CD4-positive, alpha-beta T cell treated with Interferon gamma for 1 hour (primary cell): Measurements from ENCODE around the gene CTXN1.
A peak's percentile ranks its signal among the peaks of the same experiment; 100 is the strongest.
"Not testable (repeated sequence)": the region's sequence is repeated elsewhere in the genome, so short reads cannot be mapped to it uniquely, and the experiment has no call there.

ENCODE experiments used
- DNase-seq: peaks from one replicate; pipeline ENCODE4 v3.0.0-alpha.2; 2020

The CTXN1 gene

DNA sequence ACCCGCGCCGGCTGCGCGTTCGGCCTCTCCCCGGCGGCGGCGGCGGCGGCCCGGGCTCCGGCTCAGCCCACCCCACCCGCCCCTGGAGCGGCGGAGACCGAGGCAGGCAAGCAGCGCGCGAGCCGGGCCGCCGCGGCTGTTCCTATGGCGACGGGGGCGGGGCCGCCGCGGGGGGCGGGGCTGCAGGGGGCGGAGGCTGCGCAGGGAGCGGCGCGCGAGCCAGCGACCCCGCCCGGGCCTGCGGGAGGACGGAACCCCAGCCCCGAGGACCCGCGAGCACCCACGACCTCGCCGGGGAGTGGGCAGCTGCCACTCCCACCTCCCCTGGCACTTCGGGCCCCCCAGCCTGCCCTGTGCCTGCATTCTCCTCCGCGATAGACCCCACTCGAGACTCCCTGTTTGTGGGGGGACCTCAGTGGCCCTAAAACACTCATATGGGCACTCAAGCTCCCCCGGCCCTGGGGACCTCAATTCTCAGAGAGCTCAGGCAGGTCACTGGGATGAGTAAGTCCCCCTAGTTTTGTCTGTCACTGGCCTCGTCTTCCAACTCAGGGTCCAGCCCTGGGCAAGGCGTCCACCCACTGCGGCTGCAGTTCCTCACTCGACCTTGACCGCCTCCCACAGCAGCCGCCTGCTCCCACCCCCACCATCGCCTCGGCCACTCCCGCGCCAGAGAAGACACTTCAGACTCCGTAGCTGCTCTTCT, at the start of gene CTXN1:
Gene CTXN1, minus strand, starts transcription at position 115 of the 706 bp plus-strand sequence. CDS start 597 bp downstream, outside the sequence.
- peak; percentile 71 for DNase-seq

DNA sequence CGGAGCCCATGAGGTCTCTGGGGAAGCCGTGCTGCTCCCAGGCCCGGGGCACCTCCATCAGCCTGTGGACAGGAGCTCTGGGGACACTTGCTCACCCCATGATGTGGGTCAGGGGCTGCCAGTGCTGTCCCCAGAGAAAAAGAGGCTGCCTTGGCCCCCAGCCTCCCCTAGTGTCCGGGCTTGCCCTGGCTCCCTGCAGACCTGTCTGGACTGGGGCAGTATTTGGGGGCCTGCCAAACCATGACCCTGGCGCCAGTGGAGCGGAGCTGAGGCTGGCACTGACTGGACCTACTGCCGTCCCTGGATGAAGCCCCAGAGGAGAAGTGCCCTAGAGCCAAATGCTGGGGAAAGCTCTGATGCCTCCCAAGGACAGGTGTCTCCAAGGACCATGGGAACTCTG, 49.1 kb upstream of the CTXN1 start:
- DNase-seq: no peak

DNA sequence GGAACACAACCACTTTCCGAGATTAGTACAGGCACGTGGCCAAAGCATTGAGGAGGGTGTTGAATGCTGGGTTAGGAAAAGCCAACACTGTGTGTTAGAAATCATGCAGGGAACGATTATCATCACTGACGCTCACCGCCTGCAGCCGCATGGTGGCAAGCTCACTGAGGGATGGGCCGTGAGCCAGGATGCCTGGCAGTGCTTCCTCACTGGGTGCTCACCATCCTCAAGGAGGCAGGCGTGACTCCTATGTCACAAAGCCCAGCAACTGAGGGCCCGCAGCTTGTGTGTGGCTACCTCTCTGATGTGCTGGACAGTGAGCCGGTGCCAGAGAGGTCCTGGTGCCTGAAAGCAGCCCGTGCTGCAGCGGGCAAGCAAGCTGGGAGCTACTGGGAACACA, 47.9 kb upstream of the CTXN1 start:
- no peak for DNase-seq

DNA sequence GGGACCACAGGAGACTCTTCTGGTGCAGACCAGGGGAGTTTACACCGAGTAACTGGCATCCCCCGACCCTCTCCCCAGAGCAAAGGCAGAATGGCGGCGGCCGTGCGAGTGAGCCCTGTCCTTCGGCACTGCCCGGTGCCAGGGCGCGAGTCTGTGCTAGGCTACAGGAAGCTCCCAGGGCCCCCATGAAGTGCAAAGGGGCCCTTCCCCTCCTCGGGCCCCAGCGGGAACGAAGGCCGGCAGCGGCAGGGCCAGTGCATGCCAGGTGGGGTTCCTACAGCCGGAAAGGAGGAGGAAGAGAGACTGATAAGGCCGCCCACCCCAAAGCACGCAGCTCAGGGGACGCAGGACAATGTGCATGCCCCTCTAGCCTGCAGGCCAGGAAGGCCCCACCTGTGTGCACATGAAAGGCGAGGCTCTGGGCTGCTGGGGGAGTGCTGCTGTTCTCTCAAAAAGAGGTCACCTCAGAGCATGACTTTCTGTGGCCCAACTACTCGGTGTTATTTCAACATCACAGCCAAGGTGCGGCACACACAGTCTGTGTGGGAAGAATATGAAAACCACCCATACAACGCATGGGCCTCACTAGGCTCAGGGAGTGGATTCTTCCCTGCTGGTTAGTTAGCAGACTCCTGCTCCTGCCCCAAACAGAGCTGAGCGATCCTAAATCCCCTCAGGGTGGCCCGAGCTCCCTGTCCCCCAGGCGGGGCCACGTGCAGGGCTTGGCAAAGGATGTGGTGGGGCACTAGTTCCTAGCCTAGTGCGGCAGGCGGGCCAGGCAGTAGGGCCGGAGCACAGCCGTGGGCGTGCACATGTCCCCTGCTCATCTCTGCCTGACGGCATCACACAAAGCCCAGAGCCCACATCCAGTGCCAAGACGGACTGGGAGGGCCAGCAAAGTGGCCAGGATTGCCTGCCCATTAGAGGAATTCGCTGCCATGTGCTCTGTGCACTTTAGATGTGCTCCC, 45.9 kb upstream of the CTXN1 start:
- no peak for DNase-seq

DNA sequence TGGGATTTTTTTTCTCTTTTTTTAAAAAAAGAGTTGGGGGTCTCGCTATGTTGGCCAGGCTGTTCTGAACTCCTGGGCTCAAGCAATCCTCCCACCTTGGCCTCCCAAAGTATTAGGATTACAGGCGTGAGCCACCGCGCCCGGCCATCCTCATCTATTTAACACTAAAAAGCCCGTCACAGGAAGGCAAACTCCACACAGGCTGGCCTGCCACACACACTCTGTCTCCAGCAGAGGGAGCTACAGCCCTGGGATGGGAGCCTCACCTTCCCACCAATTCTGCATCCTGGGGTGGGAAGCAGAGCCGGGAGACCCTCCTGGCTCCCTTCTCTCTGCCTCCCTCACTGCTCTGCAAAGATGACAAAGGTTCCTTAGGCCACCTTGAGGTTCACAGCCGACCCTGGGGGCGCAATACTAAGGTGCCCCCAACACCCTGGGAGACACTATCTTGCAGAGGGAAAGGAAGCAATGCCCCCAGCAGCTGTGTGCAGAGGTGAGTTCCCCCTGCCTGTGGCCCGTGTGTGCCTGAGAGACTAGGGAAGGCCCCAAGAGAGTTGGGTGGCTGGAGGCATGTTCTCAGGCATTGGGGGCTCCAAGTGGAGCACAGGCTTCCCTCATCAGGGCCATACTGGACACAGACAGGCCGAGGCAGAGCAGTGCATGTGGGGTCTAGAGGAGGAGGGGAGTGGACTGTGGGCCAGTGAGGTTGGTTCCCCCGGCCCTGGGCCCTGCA, 44.9 kb upstream of the CTXN1 start:
- no peak for DNase-seq

DNA sequence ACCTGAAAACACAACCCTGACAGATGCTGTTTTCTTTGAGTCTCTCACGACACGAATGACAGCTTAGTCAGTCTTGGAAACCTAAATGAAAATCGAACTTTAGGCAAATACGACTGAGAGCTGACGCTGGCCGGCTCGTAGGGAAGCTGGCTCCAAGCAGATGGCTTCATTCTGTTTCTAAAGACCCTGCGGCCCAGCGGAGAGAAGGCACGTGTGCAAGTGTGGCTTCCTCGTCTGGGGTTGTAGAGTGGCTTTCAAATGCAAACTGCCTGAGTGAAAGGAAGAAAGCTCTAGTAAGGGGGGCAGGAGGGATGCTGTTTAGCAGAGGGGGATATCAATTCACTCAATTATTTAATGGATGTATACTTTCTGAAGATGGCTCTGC, 43.6 kb upstream of the CTXN1 start:
- DNase-seq: no peak

DNA sequence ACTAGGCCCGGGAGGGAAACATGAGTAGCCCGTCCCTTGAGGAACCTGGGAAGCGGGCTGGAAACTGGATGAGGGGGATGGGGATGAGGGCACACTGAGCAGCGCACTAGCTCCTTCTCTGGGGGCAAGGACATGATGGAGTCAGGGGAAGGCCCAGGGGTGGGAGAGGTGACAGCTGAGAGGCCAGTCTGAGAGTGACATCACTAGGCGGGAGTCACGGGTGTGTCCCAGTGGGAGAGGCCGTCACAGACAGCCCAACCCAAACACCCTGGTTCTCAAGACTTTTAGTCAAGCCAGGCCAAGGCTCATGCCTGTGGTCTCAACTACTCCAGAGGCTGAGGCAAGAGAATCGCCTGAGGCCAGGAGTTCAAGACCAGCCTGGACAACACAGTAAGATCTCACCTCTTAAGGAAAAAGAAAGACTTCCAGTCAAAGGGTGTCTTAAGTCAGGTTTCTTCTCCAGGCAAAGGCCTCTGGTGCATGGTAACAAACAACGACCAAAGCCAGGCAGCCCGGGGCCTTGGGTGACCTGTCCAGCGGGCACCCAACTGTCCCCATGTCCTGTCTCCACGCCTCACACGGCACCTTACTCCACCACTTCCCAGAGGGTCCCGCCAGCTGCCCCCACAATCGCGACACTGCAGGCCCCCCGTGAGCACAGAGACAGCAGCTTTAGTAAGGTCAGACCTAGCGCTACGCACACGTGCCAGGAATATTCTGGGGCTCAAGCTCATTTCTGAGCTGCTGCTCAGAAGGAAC, 43.0 kb upstream of the CTXN1 start:
- DNase-seq: no peak

DNA sequence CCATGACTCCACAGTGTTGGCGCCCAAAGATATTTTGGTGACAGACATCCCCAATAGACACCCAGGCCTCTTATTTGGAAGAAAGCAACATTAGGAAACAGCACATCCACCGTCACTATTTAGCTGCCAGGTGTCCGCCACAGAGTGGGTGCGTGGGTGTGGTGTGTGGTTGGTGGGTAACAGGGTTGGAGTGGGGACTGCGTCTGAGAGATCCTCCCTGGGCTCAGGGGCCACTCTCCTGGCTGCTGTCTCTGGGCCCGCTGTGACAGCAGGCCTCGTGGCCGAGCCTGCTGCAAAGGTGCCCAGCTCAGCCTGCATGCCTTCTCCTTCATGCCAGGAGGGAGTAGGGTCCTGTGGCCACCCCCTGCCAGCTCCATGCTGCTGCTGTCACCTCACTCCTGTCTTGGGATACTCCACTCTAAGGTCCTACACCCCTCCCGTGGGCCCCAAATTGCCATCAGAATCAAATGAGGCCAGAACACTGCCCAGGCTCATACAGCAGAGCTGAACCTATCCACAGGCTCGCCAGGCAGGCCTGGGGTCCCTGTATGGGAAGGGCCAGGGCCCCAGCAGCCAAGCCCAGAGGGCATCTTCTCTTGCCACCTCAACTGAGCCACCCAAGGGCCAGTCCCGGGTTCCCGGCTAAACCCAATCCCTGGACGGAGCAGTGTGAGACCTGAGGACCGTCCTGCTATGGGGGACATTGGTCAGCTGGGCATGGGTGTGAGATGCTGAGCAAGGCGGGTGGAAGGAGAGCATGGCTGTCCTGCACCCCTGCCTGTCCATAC, 42.3 kb upstream of the CTXN1 start:
- no peak for DNase-seq

DNA sequence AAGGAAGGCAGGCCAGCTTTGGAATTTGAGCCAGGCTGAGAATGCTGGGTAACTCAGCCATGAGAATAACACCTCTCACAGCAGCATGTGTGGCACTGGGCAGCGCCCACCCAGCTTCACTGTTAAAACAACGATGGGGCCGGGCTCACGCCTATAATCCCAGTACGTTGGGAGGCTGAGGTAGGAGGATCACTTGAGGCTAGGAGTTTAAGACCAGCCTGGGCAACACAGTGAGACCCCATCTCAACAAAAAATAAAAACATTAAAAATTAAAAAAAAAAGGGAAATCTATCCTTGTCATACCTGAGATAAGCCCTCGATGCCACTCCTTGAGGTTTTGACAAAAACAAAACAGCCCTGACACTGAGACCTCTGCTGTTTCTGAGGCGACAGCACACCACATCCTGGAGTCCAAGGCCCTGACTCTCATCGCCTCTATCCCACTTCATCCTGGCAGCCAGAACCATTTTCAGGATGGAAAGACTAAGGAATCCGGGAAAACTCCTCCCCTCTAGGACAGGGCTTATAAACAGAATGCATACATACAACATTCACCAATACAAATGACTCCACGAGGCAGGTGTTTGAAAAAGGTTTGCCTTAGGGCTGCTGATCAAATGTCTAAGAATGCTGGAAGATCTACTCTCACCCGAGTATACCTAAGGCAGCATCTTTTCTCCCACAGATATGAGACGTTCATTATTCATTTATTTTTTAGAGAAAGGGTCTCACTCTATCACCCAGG, 40.2 kb upstream of the CTXN1 start:
- DNase-seq: no peak

DNA sequence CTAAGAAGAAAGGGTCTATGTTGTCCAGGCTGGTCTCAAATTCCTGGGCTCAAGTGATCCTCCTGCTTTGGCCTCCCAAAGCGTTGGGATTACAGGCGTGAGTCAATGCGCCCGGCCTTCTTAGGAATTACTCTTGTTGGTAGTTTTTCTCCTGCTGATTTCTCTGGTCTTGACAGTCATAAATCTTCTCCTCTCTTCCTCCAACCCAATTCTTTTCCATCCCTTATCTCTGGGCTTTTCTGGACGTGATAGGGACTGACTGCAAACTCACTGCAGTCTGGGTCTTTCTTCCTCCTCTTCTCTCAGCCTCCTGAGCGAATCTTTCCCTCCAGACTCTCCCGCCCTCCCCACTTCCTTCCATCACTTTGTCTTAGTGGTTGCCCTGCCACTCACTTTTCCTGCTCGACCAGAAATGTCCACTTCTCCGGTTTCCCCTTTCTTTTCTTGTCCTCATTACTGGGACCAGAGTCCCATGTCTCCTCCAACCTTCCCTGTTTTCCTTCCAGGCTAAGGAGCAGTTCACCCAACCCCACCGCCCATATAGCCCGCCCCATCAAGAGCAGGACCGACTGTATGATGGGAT, 39.4 kb upstream of the CTXN1 start:
- no peak for DNase-seq

DNA sequence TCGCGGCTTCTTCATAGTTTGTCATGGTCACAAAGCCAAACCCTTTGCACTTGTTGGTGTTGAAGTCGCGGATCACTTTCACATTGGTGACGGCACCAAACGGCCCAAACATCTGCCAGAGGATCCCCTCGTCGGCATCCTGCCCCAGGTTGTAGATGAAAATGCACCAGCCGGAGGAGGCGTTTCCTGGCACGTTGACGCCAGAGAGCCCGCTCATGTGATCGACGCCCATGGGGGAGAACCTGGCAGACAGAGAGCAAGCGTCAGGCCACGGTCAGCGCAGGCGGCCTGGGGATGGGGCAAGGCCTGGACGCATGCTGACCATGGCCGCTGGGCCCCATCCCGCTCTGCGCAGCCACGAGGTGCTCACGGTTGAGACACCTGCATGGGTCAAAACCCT, 37.6 kb upstream of the CTXN1 start:
- no peak for DNase-seq

DNA sequence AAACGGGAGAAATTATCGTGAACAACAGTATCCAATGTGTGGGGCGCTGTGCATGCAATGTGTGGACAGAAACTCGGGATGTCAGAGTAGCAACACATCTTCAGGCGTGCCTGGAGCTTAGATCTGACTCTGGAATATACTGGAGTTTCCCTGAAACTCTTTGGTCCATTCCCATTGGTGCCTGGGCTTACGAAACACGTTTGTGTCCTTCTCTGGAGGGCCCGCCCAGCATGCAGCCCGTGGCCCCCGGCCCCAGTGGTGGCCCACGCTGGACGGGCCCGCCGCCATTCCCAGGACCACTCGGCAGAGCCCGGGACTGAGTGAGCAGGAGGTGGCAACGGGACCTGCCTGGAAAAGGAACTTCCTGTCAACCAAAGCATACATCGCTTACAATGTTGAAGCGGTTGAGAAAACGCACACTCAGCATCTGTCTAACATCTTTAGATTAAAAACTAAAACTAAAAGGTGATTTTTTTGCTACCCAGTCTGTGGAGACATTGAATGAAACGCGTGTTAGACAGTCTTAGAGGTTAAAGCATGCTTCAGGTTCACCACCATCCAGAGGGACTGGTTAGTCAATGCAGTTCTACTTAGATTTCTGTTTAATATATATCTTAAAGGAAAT, 36.8 kb upstream of the CTXN1 start:
- DNase-seq: no peak

DNA sequence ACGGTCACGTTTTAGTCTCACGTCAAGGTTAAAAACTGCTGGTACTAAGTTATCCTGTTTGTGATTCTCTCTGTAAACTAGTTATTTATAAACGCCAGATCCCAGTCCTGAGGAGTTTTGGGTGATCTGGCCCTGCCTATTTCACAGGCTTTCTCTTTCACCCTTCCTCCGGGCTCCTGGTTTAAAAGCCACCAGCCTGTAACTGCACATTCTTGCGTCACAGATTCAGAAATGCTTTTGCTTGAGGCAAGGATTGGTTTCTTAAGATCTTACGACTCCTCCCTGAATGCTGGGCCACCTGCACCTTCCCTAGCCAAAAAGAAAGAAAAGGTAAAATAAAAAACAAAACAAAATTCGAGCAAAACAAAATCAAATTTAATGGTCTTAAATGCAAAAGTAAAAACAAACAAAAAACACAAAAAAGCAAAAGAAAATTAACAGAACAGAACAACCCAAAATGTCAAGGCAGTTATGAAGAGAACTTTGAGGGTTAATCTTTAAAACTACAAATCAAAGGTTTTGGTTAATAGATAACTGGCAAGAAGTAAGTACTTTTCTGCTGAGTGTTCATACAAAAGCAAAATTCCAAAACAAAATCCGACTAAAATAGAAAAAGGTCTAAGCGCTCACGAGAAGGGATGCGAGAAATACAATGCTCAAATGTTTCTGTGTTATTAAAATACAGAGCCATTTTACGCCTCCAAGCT, 36.1 kb upstream of the CTXN1 start:
- no peak for DNase-seq

DNA sequence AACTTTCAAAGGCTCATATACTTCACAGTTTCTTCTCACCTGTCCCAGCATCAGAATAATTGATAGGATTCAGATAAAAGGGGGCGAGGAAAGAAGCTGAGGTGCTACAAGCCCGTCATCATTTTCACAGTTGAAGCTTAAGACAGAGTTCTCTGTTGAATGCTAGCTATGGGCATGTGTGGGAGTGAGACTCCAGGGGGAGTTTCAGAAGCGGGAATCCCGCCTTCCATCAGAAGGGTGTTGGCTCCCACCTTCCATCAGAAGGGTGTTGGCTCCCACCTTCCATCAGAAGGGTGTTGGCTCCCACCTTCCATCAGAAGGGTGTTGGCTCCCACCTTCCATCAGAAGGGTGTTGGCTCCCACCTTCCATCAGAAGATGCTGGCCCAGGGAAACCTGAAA, 35.1 kb upstream of the CTXN1 start:
- not testable (repeated sequence) for DNase-seq

DNA sequence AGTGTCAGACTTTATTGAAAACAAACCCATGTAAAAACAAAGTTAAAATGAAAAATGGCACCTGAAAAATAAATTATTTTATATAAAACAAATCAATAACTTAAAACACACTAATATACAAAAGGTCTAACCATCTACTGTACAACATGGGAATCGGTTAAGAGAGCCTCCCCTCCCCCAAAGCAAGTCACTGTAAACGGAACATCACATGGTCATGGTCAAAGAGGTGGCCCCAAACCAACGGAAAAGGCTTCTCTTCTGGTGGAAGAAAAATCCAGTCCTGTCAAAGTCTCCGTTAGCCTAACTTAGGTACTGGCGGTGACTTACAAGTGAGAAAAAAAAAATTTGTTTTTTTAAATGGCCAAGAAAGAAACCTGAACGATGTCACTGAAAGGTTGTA, 33.3 kb upstream of the CTXN1 start:
- DNase-seq: no peak

DNA sequence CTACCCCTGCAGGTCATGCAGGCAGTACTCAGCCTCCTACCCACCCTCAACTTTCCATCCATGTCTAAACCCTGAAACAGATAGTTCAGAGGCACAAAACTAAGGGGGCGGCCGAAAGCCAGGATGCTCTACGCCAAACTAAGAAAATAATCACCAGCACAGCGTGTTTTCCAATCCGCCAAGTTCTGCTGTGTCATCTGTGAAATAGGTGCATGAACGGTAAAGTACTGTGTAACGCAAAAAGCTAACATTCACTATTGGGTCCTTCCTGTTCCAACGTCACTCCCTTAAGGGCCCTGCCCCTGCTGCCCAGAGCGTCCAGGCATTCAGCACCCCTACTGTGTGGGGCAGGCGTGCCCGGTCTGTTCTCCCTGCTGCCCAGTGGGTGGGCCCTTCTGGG, 29.8 kb upstream of the CTXN1 start:
- no peak for DNase-seq

DNA sequence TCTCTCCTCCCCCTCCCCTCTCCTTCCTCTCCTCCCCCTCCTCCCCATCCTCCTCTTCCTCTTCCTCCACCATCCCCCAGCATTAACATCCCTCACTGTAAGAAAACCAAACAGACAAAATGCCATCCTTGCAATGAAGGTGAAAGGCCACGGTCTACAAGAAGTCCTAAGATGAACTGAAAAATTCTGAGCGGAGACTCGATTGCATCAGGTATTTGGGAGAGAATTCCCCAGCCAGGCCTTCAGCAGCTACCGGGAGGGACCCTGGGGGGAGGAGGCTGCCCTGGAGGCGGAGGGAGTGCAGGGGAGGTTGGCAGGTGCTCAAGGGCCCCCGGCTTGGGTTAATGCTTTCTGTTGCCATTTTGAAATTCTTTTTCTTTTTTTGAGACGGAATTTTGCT, 27.6 kb upstream of the CTXN1 start:
- DNase-seq: no peak

DNA sequence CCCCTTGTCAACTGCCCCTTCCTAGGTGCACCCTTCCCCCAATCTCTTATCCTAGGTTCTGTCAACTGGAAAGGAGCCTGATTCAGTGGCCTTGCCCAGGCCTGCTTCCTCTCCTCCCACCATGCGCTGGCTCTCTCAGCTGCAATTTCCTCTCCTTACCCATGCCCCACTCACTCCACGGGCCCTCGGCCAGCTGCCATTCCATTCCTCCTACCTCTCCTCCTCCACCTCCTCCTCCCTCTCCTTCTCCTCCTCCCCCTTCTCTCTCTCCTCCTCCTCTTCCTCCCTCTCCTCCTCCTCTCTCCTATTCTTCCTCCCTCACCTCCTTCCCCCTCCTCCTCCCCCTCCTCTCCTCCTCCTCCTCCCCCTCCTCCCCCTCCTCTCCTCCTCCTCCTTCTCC, 27.1 kb upstream of the CTXN1 start:
- no peak for DNase-seq

DNA sequence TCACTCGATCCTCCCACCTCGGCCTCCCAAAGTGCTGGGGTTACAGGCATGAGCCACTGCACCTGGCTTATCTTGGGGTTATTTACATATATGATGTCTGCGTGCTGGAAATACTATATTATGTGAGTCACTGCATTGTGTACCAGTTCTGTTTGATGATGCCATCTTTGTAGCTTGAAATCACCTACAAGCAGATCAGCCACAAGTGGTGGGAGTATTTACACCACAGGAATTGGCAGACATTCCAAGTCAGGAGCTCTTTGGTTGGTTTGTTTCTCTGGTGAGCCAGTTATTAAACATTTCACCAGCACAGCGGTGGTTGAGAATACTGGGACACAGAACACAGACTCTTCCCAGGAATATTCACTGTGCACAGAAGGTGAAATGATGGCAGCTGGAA, 22.0 kb upstream of the CTXN1 start:
- no peak for DNase-seq
